Measurements from ENCODE around the gene LIN52. TPM values are rescaled to one million over a fixed set of nuclear protein-coding genes. Genes with fewer than 3 reads are reported as not detected.

The LIN52 gene
- polyA plus RNA-seq, 3 donors, result 2.9 to 7.2 (median 4.8) TPM

- no CpG with 5 or more reads among the region's 1 CpG for WGBS (ENCODE audit: insufficient coverage)
- intact Hi-C loops (cut with micrococcal nuclease), result no loop called here
These were observed 50.7 kb downstream of the LIN52 start for GRCh38 chr14:74135426-74135825.

DNA sequence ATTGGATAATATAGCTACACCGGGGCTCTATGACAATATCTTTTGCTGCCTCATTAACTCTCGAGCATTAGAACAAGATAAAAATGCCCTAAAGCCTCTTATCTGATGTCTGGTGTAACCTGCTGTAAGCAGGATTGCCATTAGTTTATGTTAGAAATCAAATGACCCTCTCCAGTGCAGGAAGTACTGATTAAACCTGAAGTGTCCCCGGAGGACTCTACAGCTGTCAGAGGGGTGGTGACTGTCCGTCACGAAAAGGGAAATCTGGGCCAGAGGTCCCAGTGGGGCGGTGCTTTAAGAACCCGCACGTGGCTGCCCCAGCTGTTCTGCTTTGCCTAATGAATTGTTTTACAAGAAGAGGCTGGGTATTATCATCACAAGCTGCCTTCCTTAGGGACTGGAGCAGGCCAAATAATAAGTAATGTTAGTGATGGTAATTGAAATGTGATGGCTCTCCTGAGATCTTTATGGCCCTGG lies 55.7 kb downstream of the LIN52 start:
- Mint-ChIP-seq H3K9me3 (no peaks in the 10 kb centered on the region), H3K4me3 (no peak overlapping the region), H3K36me3 (peaks cover 13 to 21% of the 10 kb centered on the region in 2 donors), H3K27ac (no peak overlapping the region), H3K4me1 (peaks cover 19% of the 10 kb centered on the region), H3K27me3 (ENCODE audit: low read depth in 3 of 3) (no peaks in the 10 kb centered on the region)
- Histone ChIP-seq H3K36me3 (replicated peaks in 1 of 2; ENCODE audit: control insufficient read depth in 1 of 2, insufficient read depth in 2 of 2, low read length in 2 of 2) (peaks cover 0 to 3% of the 10 kb centered on the region in 2 donors), H3K4me2 (replicated peaks; ENCODE audit: extremely low read depth, low read length, poor library complexity, severe bottlenecking) (no peak overlapping the region), H3K27ac (ENCODE audit: low read depth in 1 of 2, low read length in 2 of 2) (no peak overlapping the region), H3K27me3 (ENCODE audit: control insufficient read depth in 2 of 2, insufficient read depth in 2 of 2, low read length in 2 of 2) (no peaks in the 10 kb centered on the region), H3K9ac (ENCODE audit: insufficient read depth, low read length, poor library complexity, severe bottlenecking) (no peak overlapping the region), H3K4me1 (ENCODE audit: control insufficient read depth in 1 of 2, insufficient read depth in 2 of 2, low read length in 2 of 2) (peaks cover 7 to 10% of the 10 kb centered on the region in 2 donors), H3K4me3 (replicated peaks in 1 of 3; ENCODE audit: low read depth in 2 of 3, low read length in 3 of 3) (no peak overlapping the region), H3K79me2 (ENCODE audit: insufficient read depth, low read length) (no peaks in the 10 kb centered on the region), H2AFZ (ENCODE audit: insufficient read depth, low read depth, low read length, poor library complexity, severe bottlenecking) (no peak overlapping the region), H3K9me3 (replicated peaks in 1 of 2; ENCODE audit: control insufficient read depth in 1 of 2, insufficient read depth in 1 of 2, low read length in 2 of 2) (no peaks in the 10 kb centered on the region), H4K20me1 (ENCODE audit: insufficient read depth, low read length) (no peaks in the 10 kb centered on the region)
- intact Hi-C loops (cut with micrococcal nuclease), result no loop called here
- WGBS (ENCODE audit: insufficient coverage), result 89% methylated on average over 3 of the region's 8 CpGs
- TF ChIP-seq, protein P1, sequence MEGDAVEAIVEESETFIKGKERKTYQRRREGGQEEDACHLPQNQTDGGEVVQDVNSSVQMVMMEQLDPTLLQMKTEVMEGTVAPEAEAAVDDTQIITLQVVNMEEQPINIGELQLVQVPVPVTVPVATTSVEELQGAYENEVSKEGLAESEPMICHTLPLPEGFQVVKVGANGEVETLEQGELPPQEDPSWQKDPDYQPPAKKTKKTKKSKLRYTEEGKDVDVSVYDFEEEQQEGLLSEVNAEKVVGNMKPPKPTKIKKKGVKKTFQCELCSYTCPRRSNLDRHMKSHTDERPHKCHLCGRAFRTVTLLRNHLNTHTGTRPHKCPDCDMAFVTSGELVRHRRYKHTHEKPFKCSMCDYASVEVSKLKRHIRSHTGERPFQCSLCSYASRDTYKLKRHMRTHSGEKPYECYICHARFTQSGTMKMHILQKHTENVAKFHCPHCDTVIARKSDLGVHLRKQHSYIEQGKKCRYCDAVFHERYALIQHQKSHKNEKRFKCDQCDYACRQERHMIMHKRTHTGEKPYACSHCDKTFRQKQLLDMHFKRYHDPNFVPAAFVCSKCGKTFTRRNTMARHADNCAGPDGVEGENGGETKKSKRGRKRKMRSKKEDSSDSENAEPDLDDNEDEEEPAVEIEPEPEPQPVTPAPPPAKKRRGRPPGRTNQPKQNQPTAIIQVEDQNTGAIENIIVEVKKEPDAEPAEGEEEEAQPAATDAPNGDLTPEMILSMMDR (IDR thresholded peaks at IDR 0.05), result no peak
- DNase-seq, result no peak

More at GRCh38 chr14:74135426-74135825, 50.7 kb downstream of the LIN52 start:
- H3K27ac Mint-ChIP-seq, result peak overlapping the region in 1 of 7 donors; percentile 69
- Histone ChIP-seq H3K9ac (ENCODE audit: insufficient read depth, low read length, poor library complexity, severe bottlenecking) (no peak overlapping the region), H3K9me3 (replicated peaks in 1 of 2; ENCODE audit: control insufficient read depth in 1 of 2, insufficient read depth in 1 of 2, low read length in 2 of 2) (no peaks in the 10 kb centered on the region), H3K27ac (ENCODE audit: low read depth in 1 of 2, low read length in 2 of 2) (no peak overlapping the region), H3K27me3 (ENCODE audit: control insufficient read depth in 2 of 2, insufficient read depth in 2 of 2, low read length in 2 of 2) (no peaks in the 10 kb centered on the region), H3K4me2 (replicated peaks; ENCODE audit: extremely low read depth, low read length, poor library complexity, severe bottlenecking) (no peak overlapping the region), H3K36me3 (replicated peaks in 1 of 2; ENCODE audit: control insufficient read depth in 1 of 2, insufficient read depth in 2 of 2, low read length in 2 of 2) (peaks cover 0 to 3% of the 10 kb centered on the region in 2 donors), H4K20me1 (ENCODE audit: insufficient read depth, low read length) (no peaks in the 10 kb centered on the region), H3K4me1 (ENCODE audit: control insufficient read depth in 1 of 2, insufficient read depth in 2 of 2, low read length in 2 of 2) (peaks cover 37 to 38% of the 10 kb centered on the region in 2 donors), H3K79me2 (ENCODE audit: insufficient read depth, low read length) (no peaks in the 10 kb centered on the region), H2AFZ (ENCODE audit: insufficient read depth, low read depth, low read length, poor library complexity, severe bottlenecking) (no peak overlapping the region), H3K4me3 (replicated peaks in 1 of 3; ENCODE audit: low read depth in 2 of 3, low read length in 3 of 3) (no peak overlapping the region)
- H3K4me3 Mint-ChIP-seq, result no peak overlapping the region
- H3K27me3 Mint-ChIP-seq (ENCODE audit: low read depth in 3 of 3), result no peaks in the 10 kb centered on the region
- TF ChIP-seq, protein P1 (IDR thresholded peaks at IDR 0.05), result no peak
- H3K36me3 Mint-ChIP-seq, result peaks cover 3 to 4% of the 10 kb centered on the region in 2 donors
- peaks cover 40% of the 10 kb centered on the region for H3K4me1 Mint-ChIP-seq
- no peak for DNase-seq
- no peaks in the 10 kb centered on the region for H3K9me3 Mint-ChIP-seq

Data from CD14-positive monocyte (primary cell).